ENCODE measurements around the gene ERMAP. TPM values are rescaled to one million over a fixed set of nuclear protein-coding genes. Genes with fewer than 3 reads are reported as not detected.

The ERMAP gene
- total RNA-seq, 4 donors from 2014 or later = 4.1 to 14.2 (median 8.3) TPM

GRCh38 chr1:42783092-42783491 lies 33.8 kb upstream of the ERMAP start:
- H3K27me3 ChIP-seq = no peaks in the 10 kb centered on the region
- no peak for TF ChIP-seq CTCF (IDR thresholded peaks at IDR 0.05)
- TF ChIP-seq POLR2A (IDR thresholded peaks at IDR 0.05) = no peak
- no peak for TF ChIP-seq EP300 (IDR thresholded peaks at IDR 0.05)
- no peak overlapping the region for H3K27ac ChIP-seq
- H3K9me3 ChIP-seq = no peaks in the 10 kb centered on the region
- peaks cover 0 to 37% (median 0%) of the 10 kb centered on the region in 3 donors for H3K36me3 ChIP-seq
- 95 to 98% methylated on average over 2 of the region's 2 CpGs for WGBS, 2 donors
- peaks cover 0 to 16% (median 12%) of the 10 kb centered on the region in 4 donors for H3K4me1 ChIP-seq
- DNase-seq (ENCODE audit: low spot score in 2 of 2) = no peak
- H3K4me3 ChIP-seq = no peak overlapping the region

GRCh38 chr1:42784547-42784945 lies 32.4 kb upstream of the ERMAP start:
- peaks cover 0 to 16% (median 12%) of the 10 kb centered on the region in 4 donors for H3K4me1 ChIP-seq
- H3K27me3 ChIP-seq = no peaks in the 10 kb centered on the region
- H3K36me3 ChIP-seq = peaks cover 0 to 31% (median 0%) of the 10 kb centered on the region in 3 donors
- TF ChIP-seq CTCF (IDR thresholded peaks at IDR 0.05) (no peak), POLR2A (IDR thresholded peaks at IDR 0.05) (no peak), EP300 (IDR thresholded peaks at IDR 0.05) (no peak)
- no peaks in the 10 kb centered on the region for H3K9me3 ChIP-seq
- WGBS, 2 donors = 80 to 92% methylated on average over 17 to 18 of the region's 18 CpGs
- H3K4me3 ChIP-seq = peak overlapping the region in 3 of 4 donors; percentile 26 to 52 (median 52)
- no peak for DNase-seq (ENCODE audit: low spot score in 2 of 2)
- H3K27ac ChIP-seq = peak overlapping the region in 2 of 4 donors; percentile 11 to 61

GRCh38 chr1:42784946-42785693 lies 31.8 kb upstream of the ERMAP start, which contains the start of gene TMEM269:
Gene TMEM269 (plus strand): TSS chr1:42784991. CDS start chr1:42789894, 4,903 bp downstream.
- Histone ChIP-seq H3K4me1 (peaks cover 0 to 16% (median 12%) of the 10 kb centered on the region in 4 donors), H3K9me3 (no peaks in the 10 kb centered on the region), H3K27me3 (no peaks in the 10 kb centered on the region), H3K4me3 (peak within 1 kb of the TSS; percentile 26 to 61 (median 52)), H3K27ac (peak within 1 kb of the TSS in 3 of 4 donors; percentile 11 to 61 (median 46)), H3K36me3 (peaks cover 0 to 25% (median 0%) of the 10 kb centered on the region in 3 donors)
- DNase-seq (ENCODE audit: low spot score in 2 of 2) = no peak
- no peak for TF ChIP-seq CTCF (IDR thresholded peaks at IDR 0.05)
- no peak for TF ChIP-seq EP300 (IDR thresholded peaks at IDR 0.05)
- WGBS, 2 donors = 3 to 7% methylated on average over 28 to 50 of the region's 54 CpGs

- Histone ChIP-seq H3K27ac (no peak overlapping the region), H3K4me1 (peaks cover 0 to 16% (median 12%) of the 10 kb centered on the region in 4 donors), H3K4me3 (no peak overlapping the region), H3K9me3 (no peaks in the 10 kb centered on the region), H3K36me3 (peaks cover 0 to 15% (median 0%) of the 10 kb centered on the region in 3 donors), H3K27me3 (no peaks in the 10 kb centered on the region)
- DNase-seq (ENCODE audit: low spot score in 2 of 2) = no peak
- WGBS, 2 donors = 77 to 78% methylated on average over 5 of the region's 5 CpGs
- no peak for TF ChIP-seq EP300 (IDR thresholded peaks at IDR 0.05)
- TF ChIP-seq CTCF (IDR thresholded peaks at IDR 0.05) = no peak
- TF ChIP-seq POLR2A (IDR thresholded peaks at IDR 0.05) = no peak
Measured at GRCh38 chr1:42786097-42786496, 30.8 kb upstream of the ERMAP start.

GRCh38 chr1:42788021-42788420 lies 28.9 kb upstream of the ERMAP start:
- Histone ChIP-seq H3K27me3 (no peaks in the 10 kb centered on the region), H3K36me3 (peaks cover 0 to under 1% (median 0%) of the 10 kb centered on the region in 3 donors), H3K4me3 (no peak overlapping the region), H3K27ac (no peak overlapping the region), H3K9me3 (no peaks in the 10 kb centered on the region), H3K4me1 (peaks cover 0 to 16% (median 12%) of the 10 kb centered on the region in 4 donors)
- TF ChIP-seq EP300 (IDR thresholded peaks at IDR 0.05) (no peak), POLR2A (IDR thresholded peaks at IDR 0.05) (no peak), CTCF (IDR thresholded peaks at IDR 0.05) (no peak)
- WGBS, 2 donors = 89 to 95% methylated on average over 1 of the region's 1 CpG
- DNase-seq (ENCODE audit: low spot score in 2 of 2) = no peak

Data from tibial nerve (tissue), 4 donors.